ENCODE data around the gene TECPR2.

- TF ChIP-seq POLR2A (IDR thresholded peaks at IDR 0.05; ENCODE audit: low read length) (no peak), GATA1 (IDR thresholded peaks at IDR 0.05; ENCODE audit: low read depth, low read length) (no peak)
These were observed 82.3 kb downstream of the TECPR2 start for GRCh38 chr14:102445066-102445465.

Data from erythroblast (primary cell).